ENCODE data around the gene ABCA2. TPM values are rescaled to one million over a fixed set of nuclear protein-coding genes. Genes with fewer than 3 reads are reported as not detected.

Gene ABCA2
- total RNA-seq, 1 donor from 2014 or later = 7.5 TPM

DNA sequence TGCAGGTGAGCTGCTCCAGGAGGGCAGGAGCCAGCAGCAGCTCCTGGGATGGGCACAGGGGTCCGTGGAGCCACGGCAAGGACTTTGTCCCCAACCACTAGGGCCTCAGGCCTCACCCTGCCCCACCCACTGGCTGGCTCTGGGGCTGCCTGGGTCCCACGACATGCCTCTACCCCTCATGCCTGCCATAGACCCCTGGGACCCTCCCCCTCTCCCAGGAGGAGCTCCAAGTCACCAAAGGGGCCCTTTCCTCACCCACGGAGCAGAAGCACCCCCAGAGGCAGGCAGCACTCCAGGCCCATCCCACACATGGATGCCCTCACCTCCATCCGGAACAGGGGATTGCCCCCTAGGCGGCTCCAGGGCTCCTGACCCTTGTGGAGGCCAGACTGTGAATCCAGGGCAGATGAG, 6.5 kb downstream of the ABCA2 start:
- Mint-ChIP-seq H3K4me3 (no peak overlapping the region), H3K9me3 (no peaks in the 10 kb centered on the region), H3K36me3 (ENCODE audit: low read depth) (peaks cover 4% of the 10 kb centered on the region), H3K4me1 (peaks cover 11% of the 10 kb centered on the region), H3K27ac (no peak overlapping the region), H3K27me3 (no peaks in the 10 kb centered on the region)
- intact Hi-C loops (cut with micrococcal nuclease) = no loop called here
- POLR2A ChIA-PET = no interaction called here
- CTCF ChIA-PET = interaction anchor here (1.0 to 1.7 kb wide), 2 partner anchors 8 to 14 kb away, joined by 3 to 4 read pairs; no protein-coding TSS in a partner anchor
- TF ChIP-seq, protein P1, sequence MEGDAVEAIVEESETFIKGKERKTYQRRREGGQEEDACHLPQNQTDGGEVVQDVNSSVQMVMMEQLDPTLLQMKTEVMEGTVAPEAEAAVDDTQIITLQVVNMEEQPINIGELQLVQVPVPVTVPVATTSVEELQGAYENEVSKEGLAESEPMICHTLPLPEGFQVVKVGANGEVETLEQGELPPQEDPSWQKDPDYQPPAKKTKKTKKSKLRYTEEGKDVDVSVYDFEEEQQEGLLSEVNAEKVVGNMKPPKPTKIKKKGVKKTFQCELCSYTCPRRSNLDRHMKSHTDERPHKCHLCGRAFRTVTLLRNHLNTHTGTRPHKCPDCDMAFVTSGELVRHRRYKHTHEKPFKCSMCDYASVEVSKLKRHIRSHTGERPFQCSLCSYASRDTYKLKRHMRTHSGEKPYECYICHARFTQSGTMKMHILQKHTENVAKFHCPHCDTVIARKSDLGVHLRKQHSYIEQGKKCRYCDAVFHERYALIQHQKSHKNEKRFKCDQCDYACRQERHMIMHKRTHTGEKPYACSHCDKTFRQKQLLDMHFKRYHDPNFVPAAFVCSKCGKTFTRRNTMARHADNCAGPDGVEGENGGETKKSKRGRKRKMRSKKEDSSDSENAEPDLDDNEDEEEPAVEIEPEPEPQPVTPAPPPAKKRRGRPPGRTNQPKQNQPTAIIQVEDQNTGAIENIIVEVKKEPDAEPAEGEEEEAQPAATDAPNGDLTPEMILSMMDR (IDR thresholded peaks at IDR 0.05) = no peak
- DNase-seq (no peak), ATAC-seq (ENCODE audit: low read depth) (no peak)

DNA sequence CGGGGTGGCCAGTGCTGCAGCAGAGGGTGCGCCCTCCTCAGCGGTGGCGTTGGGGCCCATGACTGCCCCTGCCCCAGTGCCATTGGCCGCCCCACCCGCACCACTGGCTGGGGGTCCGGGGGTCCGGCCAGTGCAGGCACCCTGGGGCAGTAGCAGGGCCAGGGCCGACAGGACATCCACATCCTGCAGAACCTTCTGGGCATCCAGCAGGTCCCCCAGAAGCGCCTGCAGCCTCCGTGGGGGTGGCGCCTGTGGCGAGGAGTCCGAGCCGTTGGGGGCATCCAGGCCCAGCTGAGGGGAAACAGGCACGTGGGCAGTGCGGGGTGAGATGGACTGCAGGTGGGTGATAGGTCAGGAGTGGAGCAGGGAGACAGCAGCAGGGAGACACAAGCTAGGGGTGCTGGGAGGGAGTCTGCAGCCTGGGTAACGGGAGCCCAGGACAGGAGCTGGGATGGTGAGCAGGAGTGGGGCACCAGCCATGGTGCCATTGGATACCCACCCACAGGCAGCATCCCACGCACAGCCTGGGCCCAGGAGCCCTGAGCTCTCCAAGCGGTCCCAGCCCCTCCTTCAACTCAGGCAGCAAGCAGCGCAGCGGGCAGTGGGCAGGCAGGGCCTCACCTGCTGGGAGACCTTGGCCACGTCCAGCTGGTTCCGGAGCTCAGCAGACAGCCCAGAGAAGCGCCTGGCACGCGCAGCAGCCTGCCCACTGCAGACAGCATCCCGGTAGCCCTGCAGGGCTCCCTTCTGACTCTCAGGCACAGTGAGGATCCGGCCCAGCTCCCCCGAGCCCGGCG, 7.1 kb downstream of the ABCA2 start:
- CTCF ChIA-PET = interaction anchor here (1.0 to 1.7 kb wide), 2 partner anchors 8 to 14 kb away, joined by 3 to 4 read pairs; no protein-coding TSS in a partner anchor
- intact Hi-C loops (cut with micrococcal nuclease) = no loop called here
- Mint-ChIP-seq H3K4me1 (peaks cover 5% of the 10 kb centered on the region), H3K27me3 (no peaks in the 10 kb centered on the region), H3K36me3 (ENCODE audit: low read depth) (peaks cover 4% of the 10 kb centered on the region), H3K4me3 (no peak overlapping the region), H3K9me3 (no peaks in the 10 kb centered on the region), H3K27ac (no peak overlapping the region)
- DNase-seq (no peak), ATAC-seq (ENCODE audit: low read depth) (no peak)
- POLR2A ChIA-PET = no interaction called here
- TF ChIP-seq, protein P1 (IDR thresholded peaks at IDR 0.05) = no peak

DNA sequence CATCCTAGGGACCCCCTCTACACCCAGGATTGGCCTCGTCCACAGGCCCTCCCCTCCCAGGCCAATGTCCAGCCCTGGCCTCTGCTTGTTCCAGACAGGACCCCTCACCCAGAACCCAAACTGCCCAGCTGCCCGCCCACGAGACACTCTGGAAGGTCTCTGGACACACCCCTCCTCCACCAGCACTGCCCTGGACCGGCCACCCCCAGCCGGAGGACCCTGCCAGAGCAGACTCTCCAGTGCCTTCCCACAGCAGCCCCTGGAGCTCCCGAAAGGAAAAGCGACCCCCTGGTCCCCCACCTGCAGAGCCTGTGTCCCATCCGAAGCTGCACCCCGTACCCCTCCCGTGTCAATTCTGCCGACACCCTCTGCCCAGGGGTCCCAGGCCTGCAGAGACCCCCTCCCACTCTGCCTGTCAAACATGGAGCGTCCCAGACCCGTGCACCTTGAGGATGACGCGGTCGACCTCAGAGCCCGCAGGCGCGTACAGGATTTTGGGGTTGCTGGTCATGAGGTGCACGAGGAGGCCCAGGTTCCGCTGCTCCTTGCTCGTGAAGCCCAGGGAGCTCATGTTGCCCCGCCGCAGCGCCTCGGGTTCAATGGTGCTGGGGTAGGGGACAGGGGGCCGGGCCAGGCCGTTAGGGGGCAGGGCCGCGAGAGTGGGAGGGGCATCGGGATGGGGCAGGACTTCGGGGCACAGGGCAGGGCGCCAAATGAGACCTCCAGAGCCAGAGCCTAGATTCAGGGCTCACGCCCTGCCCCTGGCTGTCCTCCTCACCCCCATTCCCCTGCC, 8.0 kb downstream of the ABCA2 start:
- ATAC-seq (ENCODE audit: low read depth) (no peak), DNase-seq (no peak)
- Mint-ChIP-seq H3K4me1 (peaks cover 1% of the 10 kb centered on the region), H3K4me3 (no peak overlapping the region), H3K36me3 (ENCODE audit: low read depth) (peaks cover 4% of the 10 kb centered on the region), H3K9me3 (no peaks in the 10 kb centered on the region), H3K27ac (no peak overlapping the region), H3K27me3 (no peaks in the 10 kb centered on the region)
- ChIA-PET CTCF (interaction anchor here (1.0 to 1.7 kb wide), 2 partner anchors 9 to 15 kb away, joined by 3 to 4 read pairs; no protein-coding TSS in a partner anchor), POLR2A (no interaction called here)
- TF ChIP-seq, protein P1 (IDR thresholded peaks at IDR 0.05) = no peak
- intact Hi-C loops (cut with micrococcal nuclease) = no loop called here

DNA sequence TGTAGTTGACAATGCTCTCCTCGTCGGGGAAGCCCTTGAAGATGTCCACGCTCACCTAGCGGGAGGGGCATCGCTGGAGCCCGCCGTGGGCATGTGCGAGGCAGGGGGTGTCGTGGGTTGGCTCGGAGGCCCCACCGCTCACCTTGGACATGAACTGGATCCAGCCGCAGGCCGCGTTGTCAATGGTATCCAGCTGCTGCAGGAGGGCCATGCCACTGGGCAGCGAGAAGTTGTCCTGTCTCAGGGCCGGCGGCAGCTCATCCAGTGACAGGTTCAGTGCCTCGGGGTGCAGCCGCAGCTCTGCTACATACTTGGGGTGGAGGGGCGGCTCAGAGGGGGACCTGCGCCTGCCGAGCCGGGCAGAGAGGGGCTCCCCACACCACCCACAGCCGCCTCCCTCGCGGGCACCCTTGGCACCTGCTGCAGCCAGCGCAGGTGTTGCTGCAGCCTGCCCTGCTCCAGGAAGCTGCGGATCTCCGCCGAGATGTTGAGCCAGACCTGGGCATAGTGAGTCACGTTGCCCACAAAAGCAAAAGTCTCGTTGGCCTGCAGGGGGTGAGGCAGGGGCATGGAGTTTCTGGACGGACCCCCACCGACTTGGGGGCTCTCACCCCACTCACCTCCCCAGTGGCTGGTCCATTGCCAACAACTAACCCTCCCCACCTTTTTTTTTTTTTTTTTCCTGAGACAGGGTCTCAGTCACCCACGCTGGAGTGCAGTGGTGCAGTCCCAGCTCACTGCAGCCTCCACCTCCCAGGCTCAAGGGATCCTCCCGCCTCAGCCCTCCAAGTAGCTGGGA, 9.1 kb downstream of the ABCA2 start:
- Mint-ChIP-seq H3K27me3 (no peaks in the 10 kb centered on the region), H3K27ac (no peak overlapping the region), H3K4me1 (peaks cover 1% of the 10 kb centered on the region), H3K36me3 (ENCODE audit: low read depth) (peaks cover 6% of the 10 kb centered on the region), H3K9me3 (no peaks in the 10 kb centered on the region), H3K4me3 (no peak overlapping the region)
- no peak for DNase-seq
- intact Hi-C loops (cut with micrococcal nuclease) = no loop called here
- POLR2A ChIA-PET = no interaction called here
- CTCF ChIA-PET = no interaction called here
- no peak for ATAC-seq (ENCODE audit: low read depth)
- TF ChIP-seq, protein P1 (IDR thresholded peaks at IDR 0.05) = no peak
